ENCODE data around the gene OTOP2.

Gene OTOP2

GRCh38 chr17:74920642-74921025 is 3.4 kb upstream of the OTOP2 start:
- TF ChIP-seq CTCF (IDR thresholded peaks at IDR 0.05; ENCODE audit: insufficient read depth, low read depth, low read length, missing control alignments), result no peak
- H3K4me3 ChIP-seq (ENCODE audit: low read depth, low read length), result no peak overlapping the region
- no peak for DNase-seq (ENCODE audit: low read depth)

DNA sequence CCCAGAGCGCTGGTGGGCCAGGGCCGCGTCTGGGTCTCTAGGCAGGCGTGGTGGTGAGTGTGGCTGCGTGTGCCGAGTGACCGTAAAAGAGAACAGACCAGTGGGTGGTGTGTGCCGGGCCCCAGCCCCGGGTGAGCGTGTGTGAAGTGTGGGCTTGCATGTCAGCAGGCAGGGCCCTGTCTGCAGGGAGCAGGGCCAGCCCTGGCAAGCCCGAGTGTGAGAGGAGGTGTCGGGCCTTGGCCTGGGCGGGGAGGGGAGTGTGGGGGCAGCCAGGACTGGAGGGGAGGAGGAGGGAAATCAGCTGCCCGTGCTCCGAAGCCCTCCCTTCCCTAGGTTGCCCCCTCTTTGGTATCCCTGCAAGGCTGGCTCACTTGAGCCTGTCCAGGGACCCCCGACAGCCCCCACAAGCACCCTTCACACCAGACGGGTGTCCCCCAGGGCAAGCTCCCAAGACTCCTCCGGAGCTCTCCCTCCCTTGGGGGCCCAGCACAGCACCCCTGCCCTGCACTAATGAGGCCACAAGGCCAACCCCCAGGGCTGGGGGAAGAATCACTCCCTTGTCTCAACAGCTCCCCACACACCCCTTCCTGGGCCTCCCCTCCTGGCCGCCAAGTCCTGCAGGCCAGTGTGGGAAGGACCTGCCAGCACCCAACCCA is 2.9 kb upstream of the OTOP2 start:
- H3K4me3 ChIP-seq (ENCODE audit: low read depth, low read length), result no peak overlapping the region
- no peak for DNase-seq (ENCODE audit: low read depth)
- no peak for TF ChIP-seq CTCF (IDR thresholded peaks at IDR 0.05; ENCODE audit: insufficient read depth, low read depth, low read length, missing control alignments)

- no peak overlapping the region for H3K4me3 ChIP-seq (ENCODE audit: low read depth, low read length)
- DNase-seq (ENCODE audit: low read depth), result no peak
- no peak for TF ChIP-seq CTCF (IDR thresholded peaks at IDR 0.05; ENCODE audit: insufficient read depth, low read depth, low read length, missing control alignments)
Observed at GRCh38 chr17:74921769-74922168, 2.3 kb upstream of the OTOP2 start.

GRCh38 chr17:74922172-74922571 is 1.9 kb upstream of the OTOP2 start:
- DNase-seq (ENCODE audit: low read depth), result no peak
- no peak for TF ChIP-seq CTCF (IDR thresholded peaks at IDR 0.05; ENCODE audit: insufficient read depth, low read depth, low read length, missing control alignments)
- H3K4me3 ChIP-seq (ENCODE audit: low read depth, low read length), result no peak overlapping the region

DNA sequence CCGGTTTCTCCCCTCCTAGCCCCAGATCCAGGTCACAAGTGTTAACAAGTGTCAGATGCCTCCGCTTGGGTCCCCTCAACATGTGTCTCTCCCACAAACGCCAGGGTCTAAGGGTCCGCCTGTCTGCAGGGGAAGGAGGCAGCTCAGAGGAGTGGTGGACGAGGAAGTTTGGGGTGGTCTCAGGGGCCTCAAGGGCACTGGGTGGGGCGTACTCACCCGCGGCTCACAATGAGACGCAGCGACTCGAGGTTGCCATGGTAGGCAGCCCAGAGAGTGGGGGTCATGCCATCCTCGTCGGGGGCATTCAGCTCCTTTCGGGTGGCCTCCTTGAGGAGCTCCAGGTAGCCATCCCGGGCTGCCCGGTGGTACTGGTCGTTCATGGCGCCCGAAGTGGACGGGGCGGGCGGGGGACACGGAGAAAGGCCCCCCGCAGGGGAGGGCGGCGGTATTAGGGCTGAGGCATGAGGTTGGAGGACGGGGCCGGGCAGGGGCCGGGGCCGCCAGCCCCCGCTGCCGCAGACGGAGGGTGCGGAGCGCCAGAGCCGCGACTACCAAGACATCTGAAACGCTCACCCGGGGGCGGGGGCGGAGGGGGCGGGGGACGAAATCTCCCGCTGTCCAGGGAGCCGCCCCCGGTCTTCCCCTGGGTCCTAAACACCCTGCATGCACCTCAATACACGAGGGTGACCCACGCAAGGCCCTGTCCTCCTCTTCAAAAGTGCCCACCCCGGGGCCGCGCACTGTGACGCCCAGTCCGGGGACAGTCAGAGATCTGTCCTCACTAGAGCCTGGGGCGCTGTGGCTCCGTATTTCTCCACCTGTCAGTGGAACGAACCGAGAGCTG is 1.2 kb upstream of the OTOP2 start, which contains the start of gene USH1G:
Gene USH1G, minus strand, starts transcription at position 562 of the 844 bp plus-strand sequence. Its CDS starts 182 bp downstream, at position 380.
- no peak for DNase-seq (ENCODE audit: low read depth)
- H3K4me3 ChIP-seq (ENCODE audit: low read depth, low read length), result no peak within 1 kb of the TSS; the same call in 1 of the 2 replicates
- TF ChIP-seq CTCF (IDR thresholded peaks at IDR 0.05; ENCODE audit: insufficient read depth, low read depth, low read length, missing control alignments), result no peak

GRCh38 chr17:74923538-74924249 is 379 bp upstream of the OTOP2 start:
- TF ChIP-seq CTCF (IDR thresholded peaks at IDR 0.05; ENCODE audit: insufficient read depth, low read depth, low read length, missing control alignments), result peak; percentile 87
- no peak overlapping the region; the same call in 1 of the 2 replicates for H3K4me3 ChIP-seq (ENCODE audit: low read depth, low read length)
- peak; percentile 70 for DNase-seq (ENCODE audit: low read depth)
